Stimulated activated CD8-positive, alpha-beta memory T cell treated with anti-CD3 and anti-CD28 coated beads, Interleukin-15, amount 100 ng/mL, for 48 hours (primary cell): Measurements from ENCODE around the gene STK38L.
"Not testable (repeated sequence)": the region's sequence is repeated elsewhere in the genome, so short reads cannot be mapped to it uniquely, and the experiment has no call there.

ENCODE experiments used
- DNase-seq, 2 donors: peaks; one replicate each; pipeline ENCODE4 v3.0.0-alpha.2; 2020; ENCODE audit warnings: low read depth in 2 of 2

STK38L gene

GRCh38 chr12:27226407-27226929 lies 17.6 kb upstream of the STK38L start:
- no peak for DNase-seq

- no peak for DNase-seq
These were observed 14.7 kb upstream of the STK38L start for GRCh38 chr12:27229367-27229766.

- DNase-seq = not testable (repeated sequence)
These were observed 12.7 kb upstream of the STK38L start for GRCh38 chr12:27231374-27231773.

GRCh38 chr12:27233814-27234213 lies 10.3 kb upstream of the STK38L start:
- no peak for DNase-seq

GRCh38 chr12:27236498-27236897 lies 7.6 kb upstream of the STK38L start:
- DNase-seq = no peak

- DNase-seq = no peak
These were observed 6.0 kb upstream of the STK38L start for GRCh38 chr12:27237790-27238771.

- DNase-seq = no peak
These were observed 1.1 kb upstream of the STK38L start for GRCh38 chr12:27243006-27243405.

- DNase-seq = no peak
These were observed 803 bp downstream of the STK38L start for GRCh38 chr12:27244689-27245488.

GRCh38 chr12:27246141-27246540 lies 2.1 kb downstream of the STK38L start:
- DNase-seq = no peak

GRCh38 chr12:27246774-27247173 lies 2.7 kb downstream of the STK38L start:
- DNase-seq = no peak

- DNase-seq = no peak
These were observed 8.8 kb downstream of the STK38L start for GRCh38 chr12:27252934-27253333.

- no peak for DNase-seq
These were observed 9.3 kb downstream of the STK38L start for GRCh38 chr12:27253347-27253746.

- DNase-seq = no peak
These were observed 11.7 kb downstream of the STK38L start for GRCh38 chr12:27255806-27256205.

- no peak for DNase-seq
These were observed 13.2 kb downstream of the STK38L start for GRCh38 chr12:27257104-27257843.

- DNase-seq = no peak
These were observed 16.7 kb downstream of the STK38L start for GRCh38 chr12:27260746-27261145.

- DNase-seq = no peak
These were observed 17.8 kb downstream of the STK38L start for GRCh38 chr12:27261866-27262265.

- DNase-seq = no peak
These were observed 26.1 kb downstream of the STK38L start for GRCh38 chr12:27270148-27270547.

GRCh38 chr12:27271206-27271605 lies 27.1 kb downstream of the STK38L start:
- DNase-seq = no peak

GRCh38 chr12:27272373-27273028 lies 28.4 kb downstream of the STK38L start:
- DNase-seq = no peak

- DNase-seq = no peak
These were observed 29.0 kb downstream of the STK38L start for GRCh38 chr12:27273114-27273513.

GRCh38 chr12:27274706-27275105 lies 30.6 kb downstream of the STK38L start:
- DNase-seq = no peak
